Lower lobe of right lung (tissue), 2 donors: ENCODE results near the gene RAB5IF. TPM values are rescaled to one million over a fixed set of nuclear protein-coding genes. Genes with fewer than 3 reads are reported as not detected.
"Not testable (repeated sequence)": the region's sequence is repeated elsewhere in the genome, so short reads cannot be mapped to it uniquely, and the experiment has no call there.

Experiments
- ATAC-seq, 2 donors: fragments of 200-7000 bp; cut with Tn5 transposase; one replicate each; pipeline ENCODE4 v1.9.1; 2020 to 2022; ENCODE audit warnings: mild to moderate bottlenecking in 2 of 2, moderate library complexity in 2 of 2
- DNase-seq: peaks from one replicate; pipeline ENCODE4 v3.0.0-alpha.2; 2020
- H3K27ac ChIP-seq: fragments of 200-600 bp; one replicate; pipeline ENCODE4 v1.8.0; 2022
- H3K27me3 ChIP-seq: fragments of 200-600 bp; one replicate; pipeline ENCODE4 v1.8.0; 2022; ENCODE audit warnings: low read depth
- H3K36me3 ChIP-seq: fragments of 200-600 bp; one replicate; pipeline ENCODE4 v1.8.0; 2022; ENCODE audit warnings: mild to moderate bottlenecking
- H3K4me1 ChIP-seq: fragments of 200-600 bp; one replicate; pipeline ENCODE4 v1.8.0; 2022
- H3K4me3 ChIP-seq: fragments of 200-600 bp; one replicate; pipeline ENCODE4 v1.8.0; 2022; ENCODE audit warnings: mild to moderate bottlenecking
- H3K9me3 ChIP-seq: fragments of 200-600 bp; one replicate; pipeline ENCODE4 v1.8.0; 2022
- intact Hi-C: fragments of 100-400 bp; cut with DNase I; formaldehyde crosslinking; loops from one replicate; pipeline ENCODE4 v1.11.0; 2022
- total RNA-seq: library from RNA; stranded (reverse); fragmentation: NEBNext Ultra II Directional; extraction: Animal tissue kit (Norgen Biotek cat#: 25700); gene quantifications from one replicate; pipeline ENCODE4 v1.2.1, GENCODE V29; 2021
- TF ChIP-seq, protein P1 (sequence below): fragments of 200-600 bp; IDR thresholded peaks from one replicate; pipeline ENCODE4 v1.8.0; 2022; ENCODE audit warnings: antibody characterized with exemption, mild to moderate bottlenecking
- donor health status: DM: no; HTN: yes; CAD: no; lungs with severe emphysema.

RAB5IF gene
- total RNA-seq, 1 donor from 2014 or later: 100.0 TPM

DNA sequence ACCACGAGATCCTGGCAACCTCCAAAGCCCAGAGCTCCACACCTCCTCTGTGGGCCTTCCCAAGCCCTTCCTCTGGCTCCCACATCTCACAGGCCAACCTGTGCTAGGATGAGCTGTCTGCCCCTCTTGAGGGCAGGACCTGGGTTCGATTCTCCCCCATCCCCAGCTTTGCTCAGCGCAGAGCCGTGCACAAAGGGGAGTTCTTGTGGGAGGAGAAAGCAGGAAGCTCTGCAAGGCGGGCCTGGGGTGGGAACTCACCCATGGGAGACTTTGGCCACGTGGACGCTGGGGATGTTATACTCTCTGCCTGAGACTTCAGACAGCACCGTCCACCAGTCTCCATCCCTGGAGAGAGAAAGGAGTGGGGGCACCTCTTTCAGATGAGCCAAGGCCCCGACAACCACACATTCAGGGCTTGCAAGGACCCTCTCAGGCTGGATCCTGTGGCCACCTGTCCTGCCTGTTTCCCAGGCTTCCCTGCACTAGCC lies 27.8 kb downstream of the RAB5IF start:
- Histone ChIP-seq H3K9me3 (no peaks in the 10 kb centered on the region), H3K27ac (no peak overlapping the region), H3K36me3 (no peaks in the 10 kb centered on the region), H3K4me1 (peaks cover 5% of the 10 kb centered on the region), H3K27me3 (no peaks in the 10 kb centered on the region), H3K4me3 (no peak overlapping the region)
- intact Hi-C loops: no loop called here
- no peak for ATAC-seq
- TF ChIP-seq, protein P1, sequence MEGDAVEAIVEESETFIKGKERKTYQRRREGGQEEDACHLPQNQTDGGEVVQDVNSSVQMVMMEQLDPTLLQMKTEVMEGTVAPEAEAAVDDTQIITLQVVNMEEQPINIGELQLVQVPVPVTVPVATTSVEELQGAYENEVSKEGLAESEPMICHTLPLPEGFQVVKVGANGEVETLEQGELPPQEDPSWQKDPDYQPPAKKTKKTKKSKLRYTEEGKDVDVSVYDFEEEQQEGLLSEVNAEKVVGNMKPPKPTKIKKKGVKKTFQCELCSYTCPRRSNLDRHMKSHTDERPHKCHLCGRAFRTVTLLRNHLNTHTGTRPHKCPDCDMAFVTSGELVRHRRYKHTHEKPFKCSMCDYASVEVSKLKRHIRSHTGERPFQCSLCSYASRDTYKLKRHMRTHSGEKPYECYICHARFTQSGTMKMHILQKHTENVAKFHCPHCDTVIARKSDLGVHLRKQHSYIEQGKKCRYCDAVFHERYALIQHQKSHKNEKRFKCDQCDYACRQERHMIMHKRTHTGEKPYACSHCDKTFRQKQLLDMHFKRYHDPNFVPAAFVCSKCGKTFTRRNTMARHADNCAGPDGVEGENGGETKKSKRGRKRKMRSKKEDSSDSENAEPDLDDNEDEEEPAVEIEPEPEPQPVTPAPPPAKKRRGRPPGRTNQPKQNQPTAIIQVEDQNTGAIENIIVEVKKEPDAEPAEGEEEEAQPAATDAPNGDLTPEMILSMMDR: no peak
- DNase-seq: no peak

- intact Hi-C loops: no loop called here
- TF ChIP-seq, protein P1: no peak
- ATAC-seq (no peak), DNase-seq (no peak)
- H3K27me3 ChIP-seq: no peaks in the 10 kb centered on the region
- H3K36me3 ChIP-seq: no peaks in the 10 kb centered on the region
- H3K9me3 ChIP-seq: no peaks in the 10 kb centered on the region
- no peak overlapping the region for H3K4me3 ChIP-seq
- no peak overlapping the region for H3K27ac ChIP-seq
- H3K4me1 ChIP-seq: peaks cover 5% of the 10 kb centered on the region
These were observed 28.8 kb downstream of the RAB5IF start for GRCh38 chr20:36634342-36634741.

DNA sequence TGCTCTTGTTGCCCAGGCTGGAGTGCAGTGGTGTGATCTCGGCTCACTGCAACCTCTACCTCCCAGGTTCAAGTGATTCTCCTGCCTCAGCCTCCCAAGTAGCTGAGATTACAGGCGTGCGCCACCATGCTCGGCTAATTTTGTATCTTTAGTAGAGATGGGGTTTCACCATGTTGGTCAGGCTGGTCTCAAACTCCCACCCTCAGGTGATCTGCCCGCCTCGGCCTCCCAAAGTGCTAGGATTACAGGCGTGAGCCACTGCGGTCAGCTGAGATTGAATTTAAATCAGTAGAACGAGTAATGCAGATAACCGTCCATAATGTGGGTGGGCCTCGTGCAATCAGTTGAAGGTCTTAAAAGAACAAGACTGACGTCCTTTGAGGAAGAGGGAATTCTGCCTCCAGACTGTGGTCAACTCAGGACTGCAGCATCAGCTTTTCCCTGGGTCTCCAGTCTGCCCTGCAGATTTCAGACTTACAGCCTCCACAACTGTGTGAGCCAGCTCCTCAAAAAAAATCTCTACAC lies 33.4 kb downstream of the RAB5IF start:
- intact Hi-C loops, H3K36me3 ChIP-seq, H3K4me1 ChIP-seq, DNase-seq, H3K27me3 ChIP-seq, H3K9me3 ChIP-seq, H3K4me3 ChIP-seq, ATAC-seq, H3K27ac ChIP-seq: not testable (repeated sequence)

GRCh38 chr20:36641506-36641843 lies 35.9 kb downstream of the RAB5IF start:
- TF ChIP-seq, protein P1: no peak
- ATAC-seq (no peak), DNase-seq (no peak)
- Histone ChIP-seq H3K27me3 (no peaks in the 10 kb centered on the region), H3K36me3 (no peaks in the 10 kb centered on the region), H3K27ac (no peak overlapping the region), H3K9me3 (no peaks in the 10 kb centered on the region), H3K4me1 (no peaks in the 10 kb centered on the region), H3K4me3 (no peak overlapping the region)
- intact Hi-C loops: no loop called here

GRCh38 chr20:36642136-36642535 lies 36.6 kb downstream of the RAB5IF start:
- no peak for ATAC-seq
- H3K36me3 ChIP-seq: no peaks in the 10 kb centered on the region

DNA sequence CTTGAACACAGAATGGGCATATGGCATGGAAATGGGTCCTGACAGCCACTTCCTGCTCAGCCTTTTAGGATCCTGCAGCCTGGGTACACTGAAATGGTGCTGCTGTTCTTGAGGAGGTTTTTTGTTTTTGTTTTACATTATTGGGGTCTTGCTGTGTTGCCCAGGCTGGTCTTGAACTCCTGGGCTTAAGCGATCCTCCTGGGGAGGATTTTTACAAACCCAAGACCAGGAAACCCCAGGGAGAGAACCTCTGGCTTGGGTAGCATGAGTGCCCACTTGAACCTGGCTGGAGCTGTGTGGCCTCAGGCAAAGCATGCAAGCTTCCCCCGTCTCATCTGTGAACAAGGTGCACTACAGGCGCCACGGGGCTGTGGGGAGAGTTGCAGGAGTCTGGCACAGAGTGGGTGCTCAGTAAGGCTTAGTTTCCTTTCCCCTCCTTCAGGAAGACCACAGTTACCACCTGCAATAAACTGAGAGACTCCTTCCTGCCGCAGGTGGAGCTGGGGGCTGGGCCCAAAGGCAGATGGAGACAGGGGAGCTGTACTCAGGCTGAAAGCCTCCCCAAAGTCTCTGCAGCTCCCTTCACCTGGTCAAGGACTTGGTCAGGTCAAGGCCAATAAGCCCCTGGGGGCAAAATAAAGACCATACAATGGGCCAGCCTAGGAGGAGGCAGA lies 38.6 kb downstream of the RAB5IF start:
- Histone ChIP-seq H3K4me1 (no peaks in the 10 kb centered on the region), H3K27ac (no peak overlapping the region), H3K9me3 (no peaks in the 10 kb centered on the region), H3K36me3 (no peaks in the 10 kb centered on the region), H3K27me3 (no peaks in the 10 kb centered on the region), H3K4me3 (peak overlapping the region; percentile 39)
- peak; percentile 34 to 35 for ATAC-seq
- DNase-seq: no peak
- intact Hi-C loops: no loop called here
- TF ChIP-seq, protein P1: no peak

More at GRCh38 chr20:36642136-36642535, 36.6 kb downstream of the RAB5IF start:
- Histone ChIP-seq H3K27ac (no peak overlapping the region), H3K4me1 (no peaks in the 10 kb centered on the region), H3K9me3 (no peaks in the 10 kb centered on the region), H3K27me3 (no peaks in the 10 kb centered on the region), H3K4me3 (no peak overlapping the region)
- no peak for DNase-seq
- TF ChIP-seq, protein P1: no peak
- intact Hi-C loops: no loop called here
